Right atrium auricular region (tissue), 2 donors: Measurements from ENCODE around the gene GSDME. TPM values are rescaled to one million over a fixed set of nuclear protein-coding genes. Genes with fewer than 3 reads are reported as not detected.
"Not testable (repeated sequence)": the region's sequence is repeated elsewhere in the genome, so short reads cannot be mapped to it uniquely, and the experiment has no call there.

Source experiments
- DNase-seq: peaks from one replicate; pipeline ENCODE4 v3.0.0-alpha.2; 2019; ENCODE audit warnings: low spot score
- H3K27ac ChIP-seq, 2 donors: fragments of 200-600 bp; sonication (generic); 1 replicate in 1 of 2; 2 replicates in 1 of 2; pipeline ENCODE4 v1.5.1; 2016 to 2019
- H3K27me3 ChIP-seq, 2 donors: fragments of 200-600 bp; sonication (generic); one replicate each; pipeline versions ENCODE4 v1.5.1 to v1.6.0; 2017 to 2019
- H3K36me3 ChIP-seq: fragments of 200-600 bp; sonication (generic); one replicate; pipeline ENCODE4 v1.5.1; 2016
- H3K4me1 ChIP-seq, 2 donors: fragments of 200-600 bp; sonication (generic); one replicate each; pipeline versions ENCODE4 v1.5.1 to v1.6.0; 2017 to 2019
- H3K4me3 ChIP-seq, 2 donors: fragments of 200-600 bp; sonication (generic); 1 replicate in 1 of 2; 2 replicates in 1 of 2; pipeline ENCODE4 v1.5.1; 2017 to 2019; ENCODE audit warnings: mild to moderate bottlenecking in 1 of 2, moderate library complexity in 1 of 2
- H3K9me3 ChIP-seq, 2 donors: fragments of 200-600 bp; sonication (generic); one replicate each; pipeline ENCODE4 v1.5.1; 2019
- total RNA-seq, 2 donors: library from RNA; depleted of rRNA; stranded (reverse); fragments of >200 nt; gene quantifications; one replicate each; pipeline ENCODE4 v1.1.0, GENCODE V29; 2016
- TF ChIP-seq, protein P1 (sequence below), 2 donors: fragments of 200-600 bp; sonication (generic); IDR thresholded peaks; one replicate each; pipeline ENCODE4 v1.5.1; 2019; ENCODE audit warnings: antibody characterized with exemption in 2 of 2

GSDME gene
- total RNA-seq, 2 donors from 2014 or later, result 7.7 to 11.9 TPM

- no peaks in the 10 kb centered on the region for H3K9me3 ChIP-seq
- H3K27me3 ChIP-seq, result no peaks in the 10 kb centered on the region
- no peak overlapping the region for H3K4me3 ChIP-seq
- H3K4me1 ChIP-seq, result no peaks in the 10 kb centered on the region
- H3K36me3 ChIP-seq, result peaks cover 11% of the 10 kb centered on the region
- TF ChIP-seq, protein P1, sequence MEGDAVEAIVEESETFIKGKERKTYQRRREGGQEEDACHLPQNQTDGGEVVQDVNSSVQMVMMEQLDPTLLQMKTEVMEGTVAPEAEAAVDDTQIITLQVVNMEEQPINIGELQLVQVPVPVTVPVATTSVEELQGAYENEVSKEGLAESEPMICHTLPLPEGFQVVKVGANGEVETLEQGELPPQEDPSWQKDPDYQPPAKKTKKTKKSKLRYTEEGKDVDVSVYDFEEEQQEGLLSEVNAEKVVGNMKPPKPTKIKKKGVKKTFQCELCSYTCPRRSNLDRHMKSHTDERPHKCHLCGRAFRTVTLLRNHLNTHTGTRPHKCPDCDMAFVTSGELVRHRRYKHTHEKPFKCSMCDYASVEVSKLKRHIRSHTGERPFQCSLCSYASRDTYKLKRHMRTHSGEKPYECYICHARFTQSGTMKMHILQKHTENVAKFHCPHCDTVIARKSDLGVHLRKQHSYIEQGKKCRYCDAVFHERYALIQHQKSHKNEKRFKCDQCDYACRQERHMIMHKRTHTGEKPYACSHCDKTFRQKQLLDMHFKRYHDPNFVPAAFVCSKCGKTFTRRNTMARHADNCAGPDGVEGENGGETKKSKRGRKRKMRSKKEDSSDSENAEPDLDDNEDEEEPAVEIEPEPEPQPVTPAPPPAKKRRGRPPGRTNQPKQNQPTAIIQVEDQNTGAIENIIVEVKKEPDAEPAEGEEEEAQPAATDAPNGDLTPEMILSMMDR (IDR thresholded peaks at IDR 0.05), result no peak
- no peak for DNase-seq
- H3K27ac ChIP-seq, result no peak overlapping the region
These were observed 42.2 kb upstream of the GSDME start for GRCh38 chr7:24799506-24799905.

- Histone ChIP-seq H3K27me3 (no peaks in the 10 kb centered on the region), H3K36me3 (no peaks in the 10 kb centered on the region), H3K9me3 (no peaks in the 10 kb centered on the region), H3K27ac (no peak overlapping the region), H3K4me3 (no peak overlapping the region), H3K4me1 (no peaks in the 10 kb centered on the region)
- DNase-seq, result no peak
- TF ChIP-seq, protein P1 (IDR thresholded peaks at IDR 0.05), result no peak
These were observed 41.0 kb upstream of the GSDME start for GRCh38 chr7:24798261-24798660.

DNA sequence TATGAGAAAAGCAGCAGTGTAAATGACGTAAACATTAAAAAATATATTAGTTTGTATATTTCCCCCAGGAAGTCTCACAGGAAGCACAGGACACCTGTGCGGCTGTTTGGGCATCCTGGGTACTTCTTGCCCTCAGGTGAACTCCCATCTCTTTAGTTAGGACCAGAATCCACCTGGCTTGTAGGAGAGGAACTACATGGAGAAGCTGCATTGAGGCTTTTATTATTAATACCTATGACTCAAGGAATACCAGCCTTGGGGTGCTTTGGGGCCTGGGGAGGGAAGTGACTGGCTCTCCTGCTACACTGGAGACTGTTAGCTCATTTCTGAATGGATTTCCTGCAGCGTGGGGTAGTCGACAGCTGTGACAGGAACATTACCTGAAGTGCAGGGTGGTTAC lies 40.0 kb upstream of the GSDME start:
- TF ChIP-seq, protein P1 (IDR thresholded peaks at IDR 0.05), result no peak
- H3K9me3 ChIP-seq, result no peaks in the 10 kb centered on the region
- H3K27me3 ChIP-seq, result no peaks in the 10 kb centered on the region
- H3K4me3 ChIP-seq, result no peak overlapping the region
- DNase-seq, result no peak
- no peaks in the 10 kb centered on the region for H3K36me3 ChIP-seq
- no peak overlapping the region for H3K27ac ChIP-seq
- H3K4me1 ChIP-seq, result no peaks in the 10 kb centered on the region

GRCh38 chr7:24795407-24795767 lies 38.1 kb upstream of the GSDME start:
- no peaks in the 10 kb centered on the region for H3K27me3 ChIP-seq
- TF ChIP-seq, protein P1 (IDR thresholded peaks at IDR 0.05), result no peak
- H3K4me1 ChIP-seq, result no peaks in the 10 kb centered on the region
- no peak overlapping the region for H3K4me3 ChIP-seq
- no peaks in the 10 kb centered on the region for H3K9me3 ChIP-seq
- H3K27ac ChIP-seq, result no peak overlapping the region
- no peaks in the 10 kb centered on the region for H3K36me3 ChIP-seq
- DNase-seq, result no peak

- DNase-seq, H3K9me3 ChIP-seq, H3K4me1 ChIP-seq, H3K4me3 ChIP-seq, H3K27ac ChIP-seq, H3K36me3 ChIP-seq, H3K27me3 ChIP-seq: not testable (repeated sequence)
These were observed 37.6 kb upstream of the GSDME start for GRCh38 chr7:24794751-24795406.

DNA sequence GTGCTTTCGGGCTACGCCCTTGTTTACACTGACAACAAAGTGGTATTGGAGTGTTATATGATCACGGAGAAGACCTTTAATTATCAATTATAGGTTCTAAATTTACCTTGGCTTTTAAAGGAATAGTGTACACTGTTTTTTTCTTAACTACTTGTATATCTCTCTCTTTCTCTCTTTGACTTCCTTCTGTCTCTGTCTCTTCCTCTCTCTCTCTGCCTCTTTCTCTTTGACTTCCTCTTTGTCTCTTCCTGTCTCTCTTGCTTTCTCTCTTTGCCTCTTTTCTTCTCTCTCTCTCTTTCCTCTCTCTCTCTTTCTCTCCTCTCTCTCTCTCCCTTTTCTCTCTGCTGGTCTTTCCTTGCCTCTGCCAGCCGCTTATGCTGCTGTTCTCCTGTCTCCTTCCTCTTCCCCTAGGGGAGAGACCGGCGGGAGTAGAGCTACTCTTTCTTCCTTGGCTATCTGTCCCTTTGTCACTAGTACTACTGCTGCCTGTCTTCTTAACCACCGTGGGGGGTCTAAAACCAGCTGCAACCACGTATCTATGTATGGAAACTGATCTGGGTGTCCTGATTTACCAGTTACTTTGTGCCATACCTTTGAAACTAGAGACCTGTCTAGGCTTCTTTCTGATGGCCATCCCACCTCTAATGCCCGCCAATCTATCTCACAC lies 36.9 kb upstream of the GSDME start:
- DNase-seq, result no peak
- H3K4me1 ChIP-seq, result no peaks in the 10 kb centered on the region

More for the DNA sequence above, 36.9 kb upstream of the GSDME start:
- H3K27ac ChIP-seq, result no peak overlapping the region
- no peaks in the 10 kb centered on the region for H3K36me3 ChIP-seq
- TF ChIP-seq, protein P1 (IDR thresholded peaks at IDR 0.05), result no peak
- H3K27me3 ChIP-seq, result no peaks in the 10 kb centered on the region
- H3K4me3 ChIP-seq, result no peak overlapping the region
- no peaks in the 10 kb centered on the region for H3K9me3 ChIP-seq
